HEK293 (cell line): ENCODE measurements around the gene OTUB2.

ENCODE experiments used
- CTCF ChIA-PET: fragments of 350-600 bp; formaldehyde crosslinking; extraction: SDS; loops from one replicate; lab custom pipeline; 2021; ENCODE audit warnings: antibody characterized with exemption; lab: Yijun Ruan, JAX
- POLR2A ChIA-PET: fragments of 300-600 bp; formaldehyde crosslinking; extraction: SDS; loops from one replicate; lab custom pipeline; 2020; ENCODE audit warnings: antibody characterized with exemption, inconsistent platforms; lab: Yijun Ruan, JAX
- H3K27ac ChIP-seq: fragments of 200-500 bp; sonication (Bioruptor generic); 2 replicates; pipeline ENCODE4 v1.5.1; 2014; ENCODE audit warnings: low read depth, low read length, control low read depth, inconsistent platforms; ENCODE audit errors: extremely low read depth
- H3K36me3 ChIP-seq, 2 experiments: fragments of 200-500 bp in 1 of 2; sonication (Bioruptor generic) in 1 of 2; 1 replicate in 1 of 2; 2 replicates in 1 of 2; pipeline ENCODE4 v1.5.1; 2014 to 2017; ENCODE audit warnings: inconsistent platforms in 2 of 2, low read length in 2 of 2; ENCODE audit not compliant: control insufficient read depth in 2 of 2, insufficient read depth in 1 of 2
- H3K4me1 ChIP-seq: fragments of 200-500 bp; sonication (Bioruptor generic); 2 replicates; pipeline ENCODE4 v1.5.1; 2014; ENCODE audit warnings: mild to moderate bottlenecking, low read length, inconsistent platforms; ENCODE audit not compliant: control insufficient read depth, insufficient read depth
- H3K4me3 ChIP-seq: 2 replicates; pipeline ENCODE4 v1.5.1; 2011; ENCODE audit warnings: low read depth, mild to moderate bottlenecking, control low read depth, low read length, moderate library complexity
- H3K9me3 ChIP-seq: fragments of 200-500 bp; sonication (Bioruptor generic); 2 replicates; pipeline ENCODE4 v1.5.1; 2014; ENCODE audit warnings: low read depth, low read length, inconsistent platforms; ENCODE audit not compliant: control insufficient read depth, insufficient read depth
- KLF1 ChIP-seq: fragments of 450-650 bp; formaldehyde crosslinking; IDR thresholded peaks from 2 replicates; pipeline ENCODE4 v1.5.1; 2016; ENCODE audit warnings: missing biosample characterization, missing genetic modification characterization
- KLF7 ChIP-seq: fragments of 450-650 bp; formaldehyde crosslinking; IDR thresholded peaks from 2 replicates; pipeline ENCODE4 v1.5.1; 2016; ENCODE audit warnings: missing biosample characterization, missing genetic modification characterization, borderline replicate concordance
- KLF9 ChIP-seq: fragments of 450-650 bp; formaldehyde crosslinking; IDR thresholded peaks from 2 replicates; pipeline ENCODE4 v1.5.1; 2016; ENCODE audit warnings: missing biosample characterization, missing genetic modification characterization, low read depth
- SCRT2 ChIP-seq: fragments of 450-650 bp; formaldehyde crosslinking; IDR thresholded peaks from 2 replicates; pipeline ENCODE4 v1.5.1; 2016; ENCODE audit warnings: missing biosample characterization, missing genetic modification characterization
- ZEB2 ChIP-seq: fragments of 450-650 bp; formaldehyde crosslinking; IDR thresholded peaks from 2 replicates; pipeline ENCODE4 v1.5.1; 2016; ENCODE audit warnings: missing biosample characterization, missing genetic modification characterization
- ZNF26 ChIP-seq: fragments of 450-650 bp; formaldehyde crosslinking; IDR thresholded peaks from 2 replicates; pipeline ENCODE4 v1.5.1; 2016; ENCODE audit warnings: missing biosample characterization, missing genetic modification characterization
- ZNF398 ChIP-seq: fragments of 450-650 bp; formaldehyde crosslinking; IDR thresholded peaks from 2 replicates; pipeline ENCODE4 v1.5.1; 2017; ENCODE audit warnings: missing biosample characterization, missing genetic modification characterization
- ZNF423 ChIP-seq: fragments of 450-650 bp; formaldehyde crosslinking; IDR thresholded peaks from 2 replicates; pipeline ENCODE4 v1.5.1; 2016; ENCODE audit warnings: missing biosample characterization, missing genetic modification characterization
- ZNF426 ChIP-seq: fragments of 450-650 bp; formaldehyde crosslinking; IDR thresholded peaks from 2 replicates; pipeline ENCODE4 v1.5.1; 2017; ENCODE audit warnings: missing biosample characterization, missing genetic modification characterization, mild to moderate bottlenecking, inconsistent platforms, moderate library complexity
- TF ChIP-seq, protein P1 (sequence below): fragments of 450-650 bp; formaldehyde crosslinking; IDR thresholded peaks from 2 replicates; pipeline ENCODE4 v1.5.1; 2016; ENCODE audit warnings: missing biosample characterization, missing genetic modification characterization
- TF ChIP-seq, protein P2 (sequence below): fragments of 450-650 bp; formaldehyde crosslinking; IDR thresholded peaks from 2 replicates; pipeline ENCODE4 v1.5.1; 2016; ENCODE audit warnings: missing biosample characterization, missing genetic modification characterization, low read depth
- TF ChIP-seq, protein P3 (sequence below): fragments of 450-650 bp; formaldehyde crosslinking; IDR thresholded peaks from 2 replicates; pipeline ENCODE4 v1.5.1; 2016; ENCODE audit warnings: missing biosample characterization, missing genetic modification characterization

Gene OTUB2

DNA sequence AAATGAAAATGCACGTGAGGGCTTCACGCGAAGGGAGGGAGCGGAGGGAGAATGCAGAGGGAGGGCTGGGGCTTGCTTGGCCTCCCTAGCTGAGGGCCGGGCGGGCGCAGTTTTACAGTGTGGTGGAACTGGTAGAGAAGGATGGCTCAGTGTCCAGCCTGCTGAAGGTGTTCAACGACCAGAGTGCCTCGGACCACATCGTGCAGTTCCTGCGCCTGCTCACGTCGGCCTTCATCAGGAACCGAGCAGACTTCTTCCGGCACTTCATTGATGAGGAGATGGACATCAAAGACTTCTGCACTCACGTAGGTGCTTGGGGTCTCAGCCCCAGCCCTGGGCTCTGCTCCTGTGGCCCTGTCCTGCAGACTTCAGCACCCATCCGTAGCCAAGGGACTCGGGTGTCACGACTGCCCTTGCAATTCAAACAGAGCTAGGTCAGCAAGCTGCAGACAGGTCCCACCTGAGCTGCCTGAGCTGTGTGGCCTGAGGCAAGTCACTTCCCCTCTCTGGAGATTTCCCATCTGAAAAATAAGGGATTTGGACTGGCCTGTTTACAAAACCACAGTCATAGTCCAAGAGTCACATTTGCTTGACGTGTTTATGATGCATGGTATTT, 18.4 kb downstream of the OTUB2 start (continued):
- TF ChIP-seq, protein P1, sequence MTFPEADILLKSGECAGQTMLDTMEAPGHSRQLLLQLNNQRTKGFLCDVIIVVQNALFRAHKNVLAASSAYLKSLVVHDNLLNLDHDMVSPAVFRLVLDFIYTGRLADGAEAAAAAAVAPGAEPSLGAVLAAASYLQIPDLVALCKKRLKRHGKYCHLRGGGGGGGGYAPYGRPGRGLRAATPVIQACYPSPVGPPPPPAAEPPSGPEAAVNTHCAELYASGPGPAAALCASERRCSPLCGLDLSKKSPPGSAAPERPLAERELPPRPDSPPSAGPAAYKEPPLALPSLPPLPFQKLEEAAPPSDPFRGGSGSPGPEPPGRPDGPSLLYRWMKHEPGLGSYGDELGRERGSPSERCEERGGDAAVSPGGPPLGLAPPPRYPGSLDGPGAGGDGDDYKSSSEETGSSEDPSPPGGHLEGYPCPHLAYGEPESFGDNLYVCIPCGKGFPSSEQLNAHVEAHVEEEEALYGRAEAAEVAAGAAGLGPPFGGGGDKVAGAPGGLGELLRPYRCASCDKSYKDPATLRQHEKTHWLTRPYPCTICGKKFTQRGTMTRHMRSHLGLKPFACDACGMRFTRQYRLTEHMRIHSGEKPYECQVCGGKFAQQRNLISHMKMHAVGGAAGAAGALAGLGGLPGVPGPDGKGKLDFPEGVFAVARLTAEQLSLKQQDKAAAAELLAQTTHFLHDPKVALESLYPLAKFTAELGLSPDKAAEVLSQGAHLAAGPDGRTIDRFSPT (tag by site-specific recombination) = no peak
- TF ChIP-seq ZNF26 (tag by site-specific recombination) (no peak), ZNF398 (tag by site-specific recombination) (no peak), ZNF426 (tag by site-specific recombination) (no peak), KLF1 (tag by site-specific recombination) (no peak), SCRT2 (tag by site-specific recombination) (no peak), ZEB2 (tag by site-specific recombination) (no peak)
- TF ChIP-seq, protein P2, sequence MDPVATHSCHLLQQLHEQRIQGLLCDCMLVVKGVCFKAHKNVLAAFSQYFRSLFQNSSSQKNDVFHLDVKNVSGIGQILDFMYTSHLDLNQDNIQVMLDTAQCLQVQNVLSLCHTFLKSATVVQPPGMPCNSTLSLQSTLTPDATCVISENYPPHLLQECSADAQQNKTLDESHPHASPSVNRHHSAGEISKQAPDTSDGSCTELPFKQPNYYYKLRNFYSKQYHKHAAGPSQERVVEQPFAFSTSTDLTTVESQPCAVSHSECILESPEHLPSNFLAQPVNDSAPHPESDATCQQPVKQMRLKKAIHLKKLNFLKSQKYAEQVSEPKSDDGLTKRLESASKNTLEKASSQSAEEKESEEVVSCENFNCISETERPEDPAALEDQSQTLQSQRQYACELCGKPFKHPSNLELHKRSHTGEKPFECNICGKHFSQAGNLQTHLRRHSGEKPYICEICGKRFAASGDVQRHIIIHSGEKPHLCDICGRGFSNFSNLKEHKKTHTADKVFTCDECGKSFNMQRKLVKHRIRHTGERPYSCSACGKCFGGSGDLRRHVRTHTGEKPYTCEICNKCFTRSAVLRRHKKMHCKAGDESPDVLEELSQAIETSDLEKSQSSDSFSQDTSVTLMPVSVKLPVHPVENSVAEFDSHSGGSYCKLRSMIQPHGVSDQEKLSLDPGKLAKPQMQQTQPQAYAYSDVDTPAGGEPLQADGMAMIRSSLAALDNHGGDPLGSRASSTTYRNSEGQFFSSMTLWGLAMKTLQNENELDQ (tag by site-specific recombination) = no peak

DNA sequence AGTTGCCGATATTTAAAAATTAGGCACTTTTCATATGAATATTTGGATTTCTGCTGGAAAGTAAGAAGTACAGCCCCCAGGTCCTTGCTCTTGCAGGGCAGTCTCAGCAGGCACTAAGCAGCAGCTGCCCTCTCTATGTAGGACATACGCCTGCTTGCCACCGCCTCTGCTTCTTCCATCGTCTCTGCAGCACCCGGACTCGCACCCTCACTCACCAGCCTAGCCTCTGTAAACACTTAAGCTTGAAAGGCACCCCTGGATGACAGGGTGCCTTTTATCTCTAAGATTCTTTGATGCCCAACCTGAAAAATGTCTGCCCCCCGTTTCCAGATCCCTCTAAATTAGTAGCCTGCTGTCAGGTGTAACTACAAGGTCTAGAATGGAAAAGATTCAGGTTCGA, 19.0 kb downstream of the OTUB2 start:
- Histone ChIP-seq H3K36me3 (peaks cover 17 to 77% of the 10 kb centered on the region in 2 experiments), H3K27ac (no peak overlapping the region), H3K4me3 (no peak overlapping the region), H3K4me1 (peaks cover 4% of the 10 kb centered on the region; the same call in 1 of the 2 replicates), H3K9me3 (no peaks in the 10 kb centered on the region)
- ChIA-PET POLR2A (no interaction called here), CTCF (interaction anchor here (0.9 kb wide), 1 partner anchor 9 kb away, joined by 3 read pairs; no protein-coding TSS in a partner anchor)
- TF ChIP-seq KLF7 (no peak), KLF9 (tag by site-specific recombination) (no peak), ZNF423 (tag by site-specific recombination) (no peak)
- TF ChIP-seq, protein P3, sequence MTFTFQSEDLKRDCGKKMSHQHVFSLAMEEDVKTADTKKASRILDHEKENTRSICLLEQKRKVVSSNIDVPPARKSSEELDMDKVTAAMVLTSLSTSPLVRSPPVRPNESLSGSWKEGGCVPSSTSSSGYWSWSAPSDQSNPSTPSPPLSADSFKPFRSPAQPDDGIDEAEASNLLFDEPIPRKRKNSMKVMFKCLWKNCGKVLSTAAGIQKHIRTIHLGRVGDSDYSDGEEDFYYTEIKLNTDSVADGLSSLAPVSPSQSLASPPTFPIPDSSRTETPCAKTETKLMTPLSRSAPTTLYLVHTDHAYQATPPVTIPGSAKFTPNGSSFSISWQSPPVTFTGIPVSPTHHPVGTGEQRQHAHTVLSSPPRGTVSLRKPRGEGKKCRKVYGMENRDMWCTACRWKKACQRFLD (tag by site-specific recombination) = no peak
